Smooth muscle cell (in vitro differentiated cells): ENCODE results near the gene CLIC4. TPM values are rescaled to one million over a fixed set of nuclear protein-coding genes. Genes with fewer than 3 reads are reported as not detected.

Source experiments
- DNase-seq: peaks from one replicate; lab custom pipeline; 2025; ENCODE audit not compliant: unreplicated experiment; lab: John Stamatoyannopoulos, UW
- H2AFZ ChIP-seq: fragments of 200-600 bp; sonication (generic); 2 replicates; pipeline ENCODE4 v1.6.0; 2016; ENCODE audit warnings: antibody characterized with exemption, low read depth, mild to moderate bottlenecking
- H3F3A ChIP-seq: fragments of 200-600 bp; sonication (generic); 2 replicates; pipeline ENCODE4 v1.6.0; 2017; ENCODE audit warnings: antibody characterized with exemption, low read depth
- H3K27ac ChIP-seq: fragments of 200-600 bp; sonication (generic); 2 replicates; pipeline ENCODE4 v1.5.1; 2016; ENCODE audit warnings: low read depth, mild to moderate bottlenecking
- H3K27me3 ChIP-seq: fragments of 200-600 bp; sonication (generic); 2 replicates; pipeline ENCODE4 v1.6.1; 2016; ENCODE audit warnings: low read depth, mild to moderate bottlenecking
- H3K36me3 ChIP-seq: fragments of 200-600 bp; sonication (generic); 2 replicates; pipeline ENCODE4 v1.5.1; 2016; ENCODE audit warnings: low read depth
- H3K4me1 ChIP-seq: fragments of 200-600 bp; sonication (generic); 2 replicates; pipeline ENCODE4 v1.5.1; 2016; ENCODE audit warnings: low read depth
- H3K4me2 ChIP-seq: fragments of 200-600 bp; sonication (generic); 2 replicates; pipeline ENCODE4 v1.6.0; 2016; ENCODE audit warnings: mild to moderate bottlenecking
- H3K4me3 ChIP-seq: fragments of 200-600 bp; sonication (generic); 2 replicates; pipeline ENCODE4 v1.5.1; 2016; ENCODE audit warnings: mild to moderate bottlenecking
- H3K79me2 ChIP-seq: fragments of 200-600 bp; sonication (generic); 2 replicates; pipeline ENCODE4 v1.6.0; 2016; ENCODE audit warnings: low read depth, mild to moderate bottlenecking
- H3K9ac ChIP-seq: fragments of 200-600 bp; sonication (generic); 2 replicates; pipeline ENCODE4 v1.6.0; 2016; ENCODE audit warnings: low read depth
- H3K9me3 ChIP-seq: fragments of 200-600 bp; sonication (generic); replicated peaks from 2 replicates; pipeline ENCODE4 v1.5.1; 2016; ENCODE audit warnings: low read depth
- H4K20me1 ChIP-seq: fragments of 200-600 bp; sonication (generic); 2 replicates; pipeline ENCODE4 v1.6.0; 2016; ENCODE audit warnings: low read depth
- CTCF ChIP-seq: fragments of 200-600 bp; sonication (generic); IDR thresholded peaks from 2 replicates; pipeline ENCODE4 v1.5.1; 2017; ENCODE audit warnings: borderline replicate concordance, mild to moderate bottlenecking, antibody characterized with exemption; ENCODE audit not compliant: insufficient read depth, poor library complexity, severe bottlenecking
- WGBS: methylation state at CpG from one replicate; pipeline ENCODE4 v1.1.7; 2016; ENCODE audit warnings: low lambda C conversion rate; 5-methylcytosine and 5-hydroxymethylcytosine counted together
- polyA plus RNA-seq: library from polyadenylated mRNA; unstranded; fragments of >200 nt; fragmentation: Nextera tagmentation; extraction: Ambion mirVana; gene quantifications from 2 replicates; pipeline ENCODE4 v1.2.1, GENCODE V29; 2016
- small RNA-seq: library from RNA; depleted of rRNA; stranded (forward); fragments of <200 nt; gene quantifications from one replicate; pipeline ENCODE3, GENCODE V24; 2014
- total RNA-seq: library from RNA; depleted of rRNA; stranded (reverse); fragments of >200 nt; gene quantifications from 2 replicates; pipeline ENCODE4 v1.2.3, GENCODE V29; 2014

The CLIC4 gene
- total and polyA plus RNA-seq, 2 experiments from 2014 or later: 151 to 389 TPM

GRCh38 chr1:24892188-24893153 lies 147.2 kb downstream of the CLIC4 start:
- no peak for TF ChIP-seq CTCF
- Histone ChIP-seq H3K36me3 (no peaks in the 10 kb centered on the region), H2AFZ (no peak overlapping the region), H3K9me3 (no peaks in the 10 kb centered on the region), H3K27me3 (no peaks in the 10 kb centered on the region), H3K9ac (no peak overlapping the region), H3K4me3 (no peak overlapping the region), H3K4me1 (no peaks in the 10 kb centered on the region), H3K4me2 (no peak overlapping the region), H4K20me1 (no peaks in the 10 kb centered on the region), H3K79me2 (no peaks in the 10 kb centered on the region), H3K27ac (no peak overlapping the region), H3F3A (no peaks in the 10 kb centered on the region)
- no peak for DNase-seq
- 58% methylated on average over 1 of the region's 1 CpG for WGBS

- Histone ChIP-seq H3K36me3 (no peaks in the 10 kb centered on the region), H3F3A (no peaks in the 10 kb centered on the region), H2AFZ (no peak overlapping the region), H3K9ac (no peak overlapping the region), H3K27ac (no peak overlapping the region), H3K4me3 (no peak overlapping the region), H3K79me2 (no peaks in the 10 kb centered on the region), H3K4me2 (no peak overlapping the region), H3K4me1 (no peaks in the 10 kb centered on the region), H3K9me3 (no peaks in the 10 kb centered on the region), H4K20me1 (no peaks in the 10 kb centered on the region), H3K27me3 (no peaks in the 10 kb centered on the region)
- DNase-seq: no peak
- TF ChIP-seq CTCF: no peak
- WGBS: 100% methylated on average over 3 of the region's 3 CpGs
These were observed 148.2 kb downstream of the CLIC4 start for GRCh38 chr1:24893431-24893830.

Small RNA genes lying within 50 kb of the gene (small RNA-seq; reads per million reads assigned to genes)
- not detected for gene RNU6-1208P

Other genes with a start within 250 kb of the CLIC4 start
- 15.7 and 20.0 TPM in 2 replicates for gene RCAN3, start 242.6 kb upstream of the CLIC4 start, total RNA-seq
- 4.5 and 5.3 TPM in 2 replicates for gene RCAN3, start 242.6 kb upstream of the CLIC4 start, polyA plus RNA-seq
- gene NCMAP, start 189.4 kb upstream of the CLIC4 start, total RNA-seq: not detected in 2 replicates
- gene NCMAP, start 189.4 kb upstream of the CLIC4 start, polyA plus RNA-seq: not detected in 2 replicates
- gene SRRM1, start 102.1 kb upstream of the CLIC4 start, total RNA-seq: 53.8 and 70.1 TPM in 2 replicates
- 96.0 and 129 TPM in 2 replicates for gene SRRM1, start 102.1 kb upstream of the CLIC4 start, polyA plus RNA-seq
- 2.3 and 4.5 TPM in 2 replicates for gene RUNX3, start 184.8 kb downstream of the CLIC4 start, total RNA-seq
- gene RUNX3, start 184.8 kb downstream of the CLIC4 start, polyA plus RNA-seq: 6.5 and 8.2 TPM in 2 replicates